Measurements from ENCODE around the gene LIMD2.
"Not testable (repeated sequence)": the region's sequence is repeated elsewhere in the genome, so short reads cannot be mapped to it uniquely, and the experiment has no call there.

Gene LIMD2

GRCh38 chr17:63699638-63700527, at the start of gene LIMD2:
Gene LIMD2 (minus strand): TSS chr17:63700125. CDS start chr17:63699298, 827 bp downstream.
- H3K4me3 ChIP-seq (ENCODE audit: low read depth, low read length): peak within 1 kb of the TSS; percentile 53
- no peak for DNase-seq (ENCODE audit: low read depth)

DNA sequence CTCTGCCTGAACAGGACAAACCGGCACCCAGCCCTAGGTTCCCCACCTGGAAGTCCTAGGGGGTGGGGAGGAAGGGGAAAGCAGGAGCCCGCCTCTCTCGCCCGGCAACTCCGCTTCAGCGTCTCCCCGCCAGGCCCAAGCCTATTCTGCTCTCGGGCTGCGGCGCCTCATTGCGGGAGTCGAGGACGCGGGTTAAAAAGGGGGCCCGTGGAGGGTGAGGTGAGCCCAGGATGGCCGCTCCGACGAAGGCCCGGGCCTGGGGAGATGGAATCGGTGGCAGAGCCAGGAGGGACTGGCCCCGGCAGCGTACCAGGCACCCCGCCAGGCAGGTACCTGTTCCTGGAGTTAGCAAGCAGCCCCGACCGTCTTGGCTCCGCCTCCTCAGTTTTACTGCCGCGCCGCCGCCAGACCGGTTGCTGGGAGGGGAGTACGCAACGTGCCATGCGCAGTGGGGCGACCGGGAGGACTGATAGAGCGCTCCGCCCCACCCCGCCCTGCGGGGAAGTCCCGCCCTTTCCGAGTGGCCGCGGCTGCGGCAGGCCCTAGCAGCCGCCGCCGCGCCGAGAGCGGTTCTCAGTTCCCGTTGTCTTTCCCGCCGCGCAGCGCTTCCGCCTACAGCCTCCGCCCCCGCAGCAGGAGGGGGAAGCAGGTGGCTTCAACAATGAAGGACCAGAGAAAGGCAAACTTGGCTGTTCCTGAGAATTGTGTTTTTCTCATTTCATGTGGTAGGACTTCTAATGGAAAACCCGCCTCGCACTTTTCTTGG, 41.7 kb upstream of the LIMD2 start, which contains the start of gene STRADA:
Gene STRADA (minus strand): TSS at position 392 of the 766 bp plus-strand sequence. CDS start 13,430 bp downstream, outside the sequence.
- DNase-seq (ENCODE audit: low read depth): peak; percentile 87
- H3K4me3 ChIP-seq (ENCODE audit: low read depth, low read length): peak within 1 kb of the TSS; percentile 91

GRCh38 chr17:63741143-63741407, 41.1 kb upstream of the LIMD2 start:
- DNase-seq (ENCODE audit: low read depth): no peak
- H3K4me3 ChIP-seq (ENCODE audit: low read depth, low read length): peak overlapping the region; percentile 91

DNA sequence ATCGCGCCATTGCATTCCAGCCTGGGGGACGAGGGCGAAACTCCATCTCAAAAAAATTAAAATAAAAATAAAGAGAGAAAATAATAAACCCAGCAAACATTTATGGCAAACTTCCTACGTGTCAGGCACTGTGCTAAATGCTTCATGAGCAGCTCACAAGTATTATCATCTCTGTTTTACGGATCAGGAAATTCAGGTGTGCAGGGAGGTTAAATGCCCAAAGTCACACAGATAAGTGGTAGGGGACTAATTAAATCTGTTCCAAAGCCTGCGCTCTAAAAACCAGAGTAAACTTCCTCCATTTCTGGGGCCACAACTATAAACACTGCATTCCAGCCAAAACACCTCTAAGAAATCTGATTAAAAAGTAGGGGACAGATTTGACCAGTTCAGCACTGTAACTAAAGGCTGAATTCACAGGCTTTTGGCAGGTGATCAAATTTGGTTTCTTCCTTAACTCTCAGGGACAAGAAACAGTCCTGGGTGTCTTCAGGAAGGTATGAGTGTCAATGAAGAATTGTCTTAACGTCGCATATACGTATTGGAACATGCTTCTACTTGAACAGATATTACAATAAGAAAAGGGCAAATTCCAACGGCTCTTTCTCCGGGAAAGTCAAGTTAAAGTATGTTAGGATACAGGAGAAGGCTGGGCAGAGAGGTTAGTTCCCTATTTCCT, 40.7 kb upstream of the LIMD2 start:
- no peak for DNase-seq (ENCODE audit: low read depth)
- H3K4me3 ChIP-seq (ENCODE audit: low read depth, low read length): peak overlapping the region; percentile 91

GRCh38 chr17:63735691-63736090, 35.8 kb upstream of the LIMD2 start:
- DNase-seq (ENCODE audit: low read depth): no peak
- no peak overlapping the region for H3K4me3 ChIP-seq (ENCODE audit: low read depth, low read length)

- no peak overlapping the region for H3K4me3 ChIP-seq (ENCODE audit: low read depth, low read length)
- DNase-seq (ENCODE audit: low read depth): no peak
These were observed 22.5 kb upstream of the LIMD2 start for GRCh38 chr17:63722403-63722802.

DNA sequence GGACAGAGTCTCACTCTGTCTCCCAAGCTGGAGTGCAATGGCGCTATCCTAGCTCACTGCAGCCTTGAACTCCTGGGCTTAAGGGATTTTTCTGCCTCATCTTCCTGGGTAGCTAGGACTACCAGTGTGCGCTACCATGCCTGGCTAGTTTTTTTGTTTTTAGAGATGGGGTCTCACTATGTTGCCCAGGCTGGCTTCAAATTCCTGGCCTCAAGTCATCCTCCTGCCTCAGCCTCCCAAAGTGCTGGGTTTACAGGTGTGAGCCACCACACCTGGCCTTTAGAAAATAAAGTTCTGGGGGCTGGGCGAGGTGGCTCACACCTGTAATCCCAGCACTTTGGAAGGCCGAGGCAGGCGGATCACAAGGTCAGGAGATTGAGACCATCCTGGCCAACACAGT, 20.3 kb upstream of the LIMD2 start:
- H3K4me3 ChIP-seq (ENCODE audit: low read depth, low read length); DNase-seq (ENCODE audit: low read depth): not testable (repeated sequence)

DNA sequence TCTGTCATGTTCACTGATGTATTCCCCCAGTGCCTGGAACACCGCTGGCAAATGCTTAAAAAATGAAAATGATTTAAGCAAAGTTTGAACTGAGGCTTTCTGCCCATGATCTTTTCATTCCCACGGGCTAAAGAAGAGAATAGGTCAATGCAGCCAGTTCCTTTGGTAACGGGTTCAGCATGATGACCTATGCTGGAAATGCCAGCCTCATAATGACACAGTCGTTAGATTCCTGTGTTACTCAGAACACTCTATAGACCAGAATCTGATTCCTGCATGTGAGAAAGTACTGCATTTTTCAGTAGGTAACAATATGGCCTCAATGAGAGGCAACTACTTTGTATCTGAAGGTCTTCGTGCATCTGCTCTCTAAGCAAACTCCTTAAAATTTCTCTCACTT, 19.1 kb upstream of the LIMD2 start:
- no peak overlapping the region for H3K4me3 ChIP-seq (ENCODE audit: low read depth, low read length)
- no peak for DNase-seq (ENCODE audit: low read depth)

DNA sequence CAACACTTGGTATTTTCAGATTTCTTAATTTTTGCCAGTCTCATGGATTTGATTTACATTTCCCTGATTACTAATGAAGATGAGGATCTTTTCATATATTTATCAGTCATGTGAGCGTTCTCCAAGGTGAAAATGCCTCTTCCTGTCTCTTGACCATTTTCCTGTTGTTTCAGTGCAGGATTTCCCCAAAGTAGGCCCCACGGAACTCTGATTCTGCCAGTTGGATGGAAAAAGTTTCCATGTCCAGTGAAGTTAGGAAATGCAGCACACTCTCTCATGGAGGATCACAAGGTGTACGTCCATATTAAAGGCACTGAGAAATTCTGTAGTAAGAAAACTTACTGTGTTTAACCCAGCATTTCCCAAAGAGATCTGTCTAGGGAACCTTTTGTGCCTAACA, 16.5 kb upstream of the LIMD2 start:
- no peak overlapping the region for H3K4me3 ChIP-seq (ENCODE audit: low read depth, low read length)

DNA sequence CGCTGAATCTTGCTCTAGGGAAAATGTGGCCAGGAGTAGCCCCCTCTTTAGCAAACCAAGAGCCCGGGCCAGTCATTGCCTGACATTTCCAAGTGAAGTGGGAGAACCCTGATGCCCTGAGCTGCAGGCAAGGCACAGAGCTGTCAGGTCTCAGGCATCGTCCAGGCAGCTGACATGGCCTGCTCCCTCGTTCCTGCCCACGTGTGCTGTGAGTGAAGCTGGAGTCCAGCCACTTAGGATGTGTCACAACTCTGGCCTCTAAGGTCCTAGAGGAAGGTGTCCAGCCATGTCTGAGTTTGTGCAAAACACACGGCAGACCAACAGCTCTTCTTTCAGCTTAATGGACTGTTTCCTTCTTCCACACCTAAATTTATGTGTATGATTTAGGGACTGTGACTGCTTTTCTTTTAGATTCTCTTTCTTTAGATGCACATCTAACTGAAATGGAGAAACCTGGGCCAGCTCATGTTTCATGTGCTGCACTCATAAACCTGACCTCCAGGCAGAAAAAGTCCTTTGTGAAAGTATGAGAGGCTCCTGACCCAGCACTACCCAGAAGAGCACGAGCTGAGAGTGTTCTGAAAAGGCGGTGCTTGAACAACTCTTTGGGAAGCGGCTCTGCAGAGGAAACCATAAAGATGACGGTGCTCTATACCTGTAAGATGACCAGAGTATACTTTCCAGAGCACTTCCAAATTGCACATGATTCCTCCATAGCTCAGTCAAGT, 14.8 kb upstream of the LIMD2 start:
- no peak overlapping the region for H3K4me3 ChIP-seq (ENCODE audit: low read depth, low read length)
- DNase-seq (ENCODE audit: low read depth): no peak

More for the DNA sequence above, 16.5 kb upstream of the LIMD2 start:
- DNase-seq (ENCODE audit: low read depth): no peak

GRCh38 chr17:63709110-63709509, 9.2 kb upstream of the LIMD2 start:
- no peak overlapping the region for H3K4me3 ChIP-seq (ENCODE audit: low read depth, low read length)
- DNase-seq (ENCODE audit: low read depth): no peak

DNA sequence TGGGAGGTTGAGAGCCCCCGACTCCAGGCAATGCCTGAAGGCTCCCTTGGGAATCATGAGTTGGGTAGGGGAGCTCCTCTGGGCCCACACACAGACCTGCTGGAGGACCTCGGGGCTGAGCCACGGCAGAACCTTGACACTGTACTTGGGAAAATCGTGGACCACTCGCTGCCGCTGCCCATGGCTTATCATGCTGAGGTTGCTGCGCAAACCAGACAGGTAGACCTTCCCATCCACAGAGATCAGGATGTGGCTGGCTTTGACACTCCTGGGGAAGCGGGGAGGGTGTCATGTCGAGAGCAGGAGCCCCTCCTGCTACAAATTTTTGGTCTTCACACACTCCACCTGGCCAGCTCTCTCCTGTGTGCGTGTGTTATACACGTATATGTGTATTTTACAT, 7.2 kb upstream of the LIMD2 start:
- DNase-seq (ENCODE audit: low read depth): no peak
- H3K4me3 ChIP-seq (ENCODE audit: low read depth, low read length): no peak overlapping the region

DNA sequence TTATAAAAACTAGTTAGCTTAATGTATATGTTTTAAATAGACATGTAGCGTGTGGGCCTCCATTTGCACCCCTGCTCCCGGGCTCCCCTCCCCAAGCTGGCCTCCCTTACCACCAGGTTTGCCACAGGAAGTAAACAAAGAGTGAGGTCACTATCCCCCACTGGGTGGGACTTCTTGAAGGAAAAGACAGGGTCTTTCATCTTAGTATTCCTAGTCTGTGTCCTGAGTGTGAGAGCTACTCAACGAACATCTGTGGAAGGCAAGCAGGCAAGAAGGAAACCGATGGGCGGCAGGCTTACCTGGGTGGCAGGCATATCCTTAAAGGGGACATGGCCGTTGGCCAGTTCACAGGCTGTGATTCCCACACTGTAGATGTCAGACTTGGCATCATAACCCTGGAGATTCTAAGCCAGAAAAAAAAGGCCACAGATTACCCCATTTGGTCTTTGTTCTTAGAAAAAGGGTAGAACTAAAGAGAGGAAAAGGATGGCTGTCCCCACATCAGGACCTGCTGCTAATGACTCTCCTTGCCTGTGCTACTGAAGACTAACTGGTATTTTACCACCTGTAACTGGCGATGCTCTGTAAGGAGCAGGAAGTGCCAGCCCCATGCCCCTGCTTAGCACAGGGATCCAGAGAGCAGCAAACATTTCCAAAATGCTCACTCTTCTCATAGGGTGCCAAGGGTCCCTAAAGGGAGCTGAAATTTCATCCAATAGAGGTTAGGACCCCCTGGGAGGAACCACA, 6.6 kb upstream of the LIMD2 start:
- no peak overlapping the region for H3K4me3 ChIP-seq (ENCODE audit: low read depth, low read length)
- no peak for DNase-seq (ENCODE audit: low read depth)

GRCh38 chr17:63705657-63706056, 5.7 kb upstream of the LIMD2 start:
- DNase-seq (ENCODE audit: low read depth): no peak
- H3K4me3 ChIP-seq (ENCODE audit: low read depth, low read length): no peak overlapping the region

- no peak for DNase-seq (ENCODE audit: low read depth)
- H3K4me3 ChIP-seq (ENCODE audit: low read depth, low read length): no peak overlapping the region
These were observed 4.9 kb upstream of the LIMD2 start for GRCh38 chr17:63704836-63705235.

GRCh38 chr17:63704259-63704576, 4.3 kb upstream of the LIMD2 start:
- H3K4me3 ChIP-seq (ENCODE audit: low read depth, low read length): no peak overlapping the region
- no peak for DNase-seq (ENCODE audit: low read depth)

GRCh38 chr17:63703556-63704258, 3.8 kb upstream of the LIMD2 start:
- DNase-seq (ENCODE audit: low read depth): no peak

DNA sequence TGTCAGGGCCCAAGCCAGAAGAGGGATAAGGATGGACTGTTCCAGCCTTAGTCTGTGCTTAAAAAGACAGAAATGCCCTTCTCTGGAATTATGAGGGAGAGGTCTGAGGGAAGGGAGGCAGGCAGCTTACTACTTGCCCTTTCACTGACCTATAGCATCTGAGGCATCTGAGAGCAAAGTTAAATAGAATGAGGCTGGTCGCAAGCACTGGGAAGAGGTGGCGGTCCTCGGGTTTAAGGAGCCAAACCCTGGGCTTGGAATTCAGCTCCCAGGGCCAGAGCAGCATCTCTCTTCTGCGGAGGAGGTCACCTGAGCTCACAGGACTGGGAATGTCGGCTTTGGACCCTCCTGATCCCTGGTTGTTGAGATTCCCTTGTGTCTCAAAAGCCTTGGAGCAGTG, 3.1 kb upstream of the LIMD2 start:
- DNase-seq (ENCODE audit: low read depth): no peak
- H3K4me3 ChIP-seq (ENCODE audit: low read depth, low read length): no peak overlapping the region

More at GRCh38 chr17:63703556-63704258, 3.8 kb upstream of the LIMD2 start:
- no peak overlapping the region for H3K4me3 ChIP-seq (ENCODE audit: low read depth, low read length)

GRCh38 chr17:63702721-63703015, 2.7 kb upstream of the LIMD2 start:
- no peak overlapping the region for H3K4me3 ChIP-seq (ENCODE audit: low read depth, low read length)
- DNase-seq (ENCODE audit: low read depth): no peak

Measured in skeletal muscle cell (primary cell).